Stimulated activated CD4-positive, alpha-beta T cell treated with anti-CD3 and anti-CD28 coated beads, Interleukin-12 subunit alpha, Interleukin-12 subunit beta, amount 100 ng/mL, for 24 hours (primary cell): Measurements from ENCODE around the gene EML6.

Experiments
- DNase-seq, 2 experiments: peaks; one replicate each; pipeline ENCODE4 v3.0.0-alpha.2; 2020; ENCODE audit warnings: low read depth in 2 of 2

EML6 gene

GRCh38 chr2:54757500-54757899 is 34.0 kb downstream of the EML6 start:
- no peak for DNase-seq

- DNase-seq = no peak
Observed at GRCh38 chr2:54758951-54759350, 35.5 kb downstream of the EML6 start.

- DNase-seq = no peak
Observed at GRCh38 chr2:54760310-54760709, 36.8 kb downstream of the EML6 start.

GRCh38 chr2:54763636-54764291 is 40.3 kb downstream of the EML6 start:
- no peak for DNase-seq

- DNase-seq = no peak
Observed at GRCh38 chr2:54767921-54768320, 44.5 kb downstream of the EML6 start.

- DNase-seq = no peak
Observed at GRCh38 chr2:54768772-54769428, 45.4 kb downstream of the EML6 start.

GRCh38 chr2:54770211-54770610 is 46.7 kb downstream of the EML6 start:
- DNase-seq = no peak

GRCh38 chr2:54770676-54771075 is 47.2 kb downstream of the EML6 start:
- DNase-seq = no peak

- DNase-seq = no peak
Observed at GRCh38 chr2:54771166-54771885, 47.9 kb downstream of the EML6 start.

GRCh38 chr2:54772110-54772509 is 48.6 kb downstream of the EML6 start:
- DNase-seq = no peak

- no peak for DNase-seq
Observed at GRCh38 chr2:54772531-54772930, 49.1 kb downstream of the EML6 start.

- DNase-seq = no peak
Observed at GRCh38 chr2:54773233-54773632, 49.8 kb downstream of the EML6 start.

- no peak for DNase-seq
Observed at GRCh38 chr2:54773838-54774237, 50.4 kb downstream of the EML6 start.

GRCh38 chr2:54775710-54776109 is 52.2 kb downstream of the EML6 start:
- no peak for DNase-seq

- DNase-seq = no peak
Observed at GRCh38 chr2:54776494-54776893, 53.0 kb downstream of the EML6 start.

- no peak for DNase-seq
Observed at GRCh38 chr2:54783349-54783748, 59.9 kb downstream of the EML6 start.

- DNase-seq = no peak
Observed at GRCh38 chr2:54787270-54787669, 63.8 kb downstream of the EML6 start.

GRCh38 chr2:54787755-54788366 is 64.4 kb downstream of the EML6 start:
- DNase-seq = no peak

GRCh38 chr2:54789878-54790277 is 66.4 kb downstream of the EML6 start:
- no peak for DNase-seq

- DNase-seq = no peak
Observed at GRCh38 chr2:54791831-54792230, 68.4 kb downstream of the EML6 start.

GRCh38 chr2:54797307-54797706 is 73.8 kb downstream of the EML6 start:
- no peak for DNase-seq

- DNase-seq = no peak
Observed at GRCh38 chr2:54801352-54801751, 77.9 kb downstream of the EML6 start.
